Omental fat pad (tissue), 4 donors: Measurements from ENCODE around the gene FGF3. TPM values are rescaled to one million over a fixed set of nuclear protein-coding genes. Genes with fewer than 3 reads are reported as not detected.

ENCODE experiments used
- ATAC-seq: fragments of 150-250 bp; one replicate; pipeline ENCODE4 v1.9.1; 2016; ENCODE audit warnings: mild to moderate bottlenecking, moderate library complexity; ENCODE audit not compliant: low FRiP score
- DNase-seq: peaks from one replicate; pipeline ENCODE4 v3.0.0-alpha.2; 2019; ENCODE audit warnings: low spot score
- CTCF ChIP-seq, 3 donors: fragments of 450-650 bp; IDR thresholded peaks; one replicate each; pipeline ENCODE4 v1.5.1; 2016 to 2017; ENCODE audit warnings: antibody characterized with exemption in 3 of 3, mild to moderate bottlenecking in 3 of 3, moderate library complexity in 2 of 3
- total RNA-seq, 4 donors: library from RNA; depleted of rRNA; stranded (reverse); fragments of >200 nt; gene quantifications; one replicate each; pipeline ENCODE4 v1.1.0, GENCODE V29; 2016

Gene FGF3
- total RNA-seq, 4 donors from 2014 or later = not detected

GRCh38 chr11:69817265-69818230 is 1.7 kb downstream of the FGF3 start:
- DNase-seq (no peak), ATAC-seq (no peak)
- TF ChIP-seq CTCF (IDR thresholded peaks at IDR 0.05) = no peak

- no peak for TF ChIP-seq CTCF (IDR thresholded peaks at IDR 0.05)
- DNase-seq (no peak), ATAC-seq (no peak)
Observed at GRCh38 chr11:69816671-69817070, 2.5 kb downstream of the FGF3 start.

DNA sequence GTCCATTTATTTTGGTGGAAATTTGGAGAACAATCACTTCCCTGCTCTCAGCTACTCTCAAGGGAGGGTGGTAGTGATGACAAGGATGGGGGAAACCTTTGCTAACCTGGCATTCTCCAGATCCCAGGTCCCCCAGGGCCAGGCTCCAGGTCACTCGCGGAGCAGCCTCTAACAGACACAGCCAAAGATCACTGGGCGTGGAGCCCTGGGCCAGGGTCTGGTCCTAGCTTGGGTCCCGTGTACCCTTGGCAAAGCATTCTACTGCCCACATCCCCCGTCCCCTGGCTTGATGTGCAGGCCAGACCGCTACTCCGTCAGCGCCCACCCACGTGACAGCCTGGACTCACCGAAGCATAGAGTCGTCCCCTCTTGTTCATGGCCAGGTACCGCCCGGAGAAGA is 3.2 kb downstream of the FGF3 start:
- DNase-seq = no peak
- ATAC-seq = no peak
- TF ChIP-seq CTCF (IDR thresholded peaks at IDR 0.05) = no peak

DNA sequence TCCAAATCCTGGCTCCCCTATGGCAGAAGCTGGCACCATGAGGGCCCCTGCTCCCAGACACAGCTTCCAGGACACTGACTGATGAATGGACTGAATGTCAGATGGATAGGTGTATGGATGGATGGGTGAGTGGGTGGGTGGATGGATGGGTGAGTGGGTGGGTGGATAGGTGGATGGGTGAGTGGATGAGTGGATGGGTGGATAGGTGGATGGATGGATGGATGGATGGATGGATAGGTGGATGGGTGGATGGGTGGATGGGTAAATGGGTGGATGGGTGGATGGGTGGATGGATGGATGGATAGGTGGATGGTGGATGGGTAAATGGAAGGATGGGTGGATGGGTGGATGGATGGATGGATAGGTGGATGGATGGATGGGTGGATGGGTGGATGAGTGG is 4.3 kb downstream of the FGF3 start:
- no peak for TF ChIP-seq CTCF (IDR thresholded peaks at IDR 0.05)
- no peak for DNase-seq
- ATAC-seq = no peak

GRCh38 chr11:69814411-69814810 is 4.8 kb downstream of the FGF3 start:
- no peak for ATAC-seq
- TF ChIP-seq CTCF (IDR thresholded peaks at IDR 0.05) = no peak
- no peak for DNase-seq

GRCh38 chr11:69813839-69814238 is 5.4 kb downstream of the FGF3 start:
- ATAC-seq (no peak), DNase-seq (no peak)
- TF ChIP-seq CTCF (IDR thresholded peaks at IDR 0.05) = no peak

- TF ChIP-seq CTCF (IDR thresholded peaks at IDR 0.05) = no peak
- DNase-seq (no peak), ATAC-seq (no peak)
Observed at GRCh38 chr11:69812946-69813345, 6.3 kb downstream of the FGF3 start.
